HG03378 (cell line): ENCODE results near the gene NOTCH3.

Experiments
- ATAC-seq: cut with Tn5 transposase; IDR thresholded peaks from one replicate; pipeline ENCODE4 v1.9.1; 2021; ENCODE audit warnings: mild to moderate bottlenecking, moderate library complexity; ENCODE audit not compliant: unreplicated experiment

Gene NOTCH3

DNA sequence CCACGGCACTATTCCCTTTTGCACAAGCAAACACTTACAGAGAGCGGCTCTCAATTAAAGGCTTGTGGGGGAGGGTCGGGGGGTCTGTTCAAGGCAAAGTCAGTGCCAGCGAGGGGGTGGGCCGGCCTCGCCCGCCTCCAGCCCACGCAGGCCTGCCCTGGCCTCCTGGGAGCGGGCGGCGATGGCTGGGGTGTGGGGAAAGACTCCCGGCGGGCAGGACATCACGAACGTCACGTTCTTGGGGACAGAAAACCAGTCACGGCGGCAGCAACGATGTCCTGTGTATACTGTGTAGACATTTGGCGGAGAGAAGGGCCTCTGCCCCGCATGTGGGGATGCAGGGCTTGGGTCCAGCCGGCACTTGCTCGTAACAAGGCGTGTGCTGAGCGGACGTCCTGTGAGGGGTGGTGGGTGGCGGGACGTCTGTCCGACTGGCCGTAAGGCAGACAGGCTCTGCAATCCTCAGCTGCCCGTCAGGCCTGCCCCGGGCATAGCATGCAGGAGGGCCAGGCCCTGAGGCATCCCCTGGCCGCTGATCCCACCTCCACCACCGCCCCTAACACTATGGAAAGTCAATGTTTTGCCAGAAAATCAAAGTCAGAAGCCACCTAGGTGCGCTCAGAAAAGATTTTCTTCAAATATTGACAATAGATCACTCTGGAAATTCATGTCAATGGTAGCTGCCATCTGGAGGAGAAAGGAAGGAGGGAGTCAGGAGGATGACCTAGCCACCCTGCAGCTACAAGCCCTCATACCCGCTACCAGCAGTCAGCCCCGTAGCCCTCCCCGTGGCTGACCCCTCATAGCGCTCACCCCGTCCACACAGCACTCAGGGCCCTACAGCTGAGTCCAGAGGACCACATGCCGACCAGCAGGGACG, 37.2 kb upstream of the NOTCH3 start:
- no peak for ATAC-seq

DNA sequence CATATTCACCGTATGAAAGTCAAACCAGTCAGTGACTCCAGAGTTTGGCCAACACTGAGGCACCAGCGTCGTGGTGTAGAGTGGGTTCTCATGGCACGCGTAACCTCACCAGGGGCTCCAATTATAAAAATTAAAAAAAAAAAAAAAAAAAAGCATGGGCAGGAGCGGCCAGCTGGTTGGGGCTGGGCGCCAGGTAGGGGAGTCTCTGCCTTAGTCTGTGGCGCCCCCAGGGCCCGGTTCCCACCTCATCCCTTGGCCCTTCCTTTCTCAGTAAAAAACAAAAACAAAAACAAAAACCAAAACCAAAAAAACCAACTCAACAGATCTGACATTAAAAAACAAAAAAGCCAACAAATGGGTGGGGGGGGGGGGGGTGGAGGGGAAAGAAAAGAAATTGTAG, 36.1 kb upstream of the NOTCH3 start:
- no peak for ATAC-seq

DNA sequence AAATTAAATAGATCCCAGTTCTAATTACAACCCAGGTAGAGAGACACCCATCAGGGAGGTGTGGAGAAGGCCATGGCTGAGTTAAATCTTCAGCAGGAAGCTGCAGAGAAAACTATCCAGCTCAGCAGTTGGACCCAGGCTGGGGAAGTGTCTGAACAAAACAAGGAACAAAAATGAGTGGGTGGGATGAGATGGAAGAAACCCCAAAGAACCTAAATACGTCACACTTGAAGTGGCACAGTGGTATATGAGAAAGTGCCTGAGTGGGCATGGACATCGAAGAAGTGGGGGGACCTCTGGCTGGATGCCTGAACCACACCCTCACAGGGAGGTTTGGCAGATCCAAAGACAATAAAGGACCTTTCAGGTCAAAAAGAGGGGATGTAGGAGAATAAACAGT, 35.0 kb upstream of the NOTCH3 start:
- ATAC-seq: no peak

DNA sequence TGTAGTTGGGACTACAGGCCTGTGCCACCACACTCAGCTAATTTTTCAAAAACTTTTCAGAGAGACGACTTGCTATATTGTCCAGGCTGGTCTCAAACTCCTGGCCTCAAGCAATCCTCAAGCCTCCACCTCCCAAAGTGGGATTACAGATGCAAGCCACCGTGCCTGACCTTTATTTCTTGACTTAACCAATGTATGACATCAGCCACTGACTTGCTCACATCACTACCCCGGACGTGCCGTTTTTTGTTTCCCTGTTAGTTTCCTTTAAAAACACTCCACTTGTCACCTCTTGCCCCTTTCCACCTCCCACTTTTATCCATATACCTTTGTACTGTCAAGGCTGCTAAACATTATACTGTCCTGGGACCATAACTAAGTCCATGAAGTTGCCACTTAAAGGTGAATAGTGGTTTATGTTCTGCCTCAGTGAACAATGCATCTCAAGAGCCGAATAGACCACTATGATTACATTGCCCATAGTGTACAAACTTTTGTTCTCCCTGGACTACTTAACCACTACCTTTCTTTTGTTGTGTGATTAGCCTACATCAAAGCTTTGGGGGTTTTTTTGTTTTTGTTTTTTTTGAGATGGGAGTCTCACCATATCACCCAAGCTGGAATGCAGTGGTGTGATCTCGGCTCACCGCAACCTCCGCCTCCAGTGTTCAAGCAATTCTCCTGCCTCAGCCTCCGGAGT, 33.8 kb upstream of the NOTCH3 start:
- ATAC-seq: no peak

DNA sequence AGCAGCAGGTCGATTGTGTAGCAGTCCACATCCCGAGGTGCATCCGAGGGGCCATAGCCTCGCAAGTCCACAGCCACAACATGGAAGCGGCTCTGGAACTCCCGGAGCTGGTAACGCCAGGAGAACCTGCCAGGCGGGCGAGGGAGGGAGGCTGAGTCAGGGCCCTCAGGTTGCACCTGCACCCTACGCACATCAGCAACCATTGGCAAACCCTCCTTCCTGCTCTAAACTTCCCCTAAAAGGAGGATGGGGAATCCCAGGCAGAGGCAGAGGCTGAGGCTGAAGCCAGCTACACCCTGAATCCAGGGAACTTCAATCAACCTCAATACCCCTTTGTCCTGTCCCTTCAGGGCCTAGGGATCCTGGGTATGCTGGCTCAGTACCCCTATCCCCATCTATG, 30.5 kb upstream of the NOTCH3 start:
- no peak for ATAC-seq

DNA sequence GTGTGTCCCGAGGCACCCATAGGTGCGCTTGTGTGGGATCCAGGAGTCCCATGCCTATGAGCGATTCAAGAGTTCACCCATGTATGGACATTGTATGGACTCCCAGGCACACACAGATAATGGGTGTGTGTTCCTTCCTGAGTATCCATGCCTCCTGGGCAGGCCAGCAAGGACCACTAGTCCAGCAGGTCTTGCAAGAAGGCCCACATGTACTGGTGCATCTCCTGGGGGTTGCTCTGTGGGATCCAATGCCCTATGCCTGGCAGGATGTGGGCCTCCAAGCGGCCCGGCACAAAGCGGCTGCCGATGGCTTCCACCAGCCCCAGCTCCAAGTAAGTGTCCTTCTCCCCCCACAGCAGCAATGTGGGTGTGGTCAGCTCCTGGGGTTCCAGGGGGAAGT, 26.5 kb upstream of the NOTCH3 start:
- ATAC-seq: no peak

DNA sequence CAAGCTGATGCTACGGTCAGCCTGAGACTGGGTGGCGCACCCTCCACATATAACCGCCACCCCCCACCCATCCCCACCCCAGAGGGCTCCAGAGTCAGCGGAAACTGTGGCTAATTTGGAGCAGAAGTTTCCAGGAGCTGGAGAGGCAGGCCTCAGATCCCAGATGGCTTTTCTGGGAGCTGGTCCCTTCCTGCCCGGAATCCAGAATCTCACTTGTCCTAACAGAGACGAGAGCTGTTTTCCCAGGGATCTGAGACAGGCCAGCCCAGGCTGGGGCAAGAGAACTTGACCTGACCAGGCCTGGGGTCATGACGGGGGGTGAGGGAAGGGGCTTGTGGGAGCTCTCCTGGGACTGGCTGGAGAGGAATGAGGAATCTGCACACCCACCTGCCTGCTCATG, 25.0 kb upstream of the NOTCH3 start:
- no peak for ATAC-seq

DNA sequence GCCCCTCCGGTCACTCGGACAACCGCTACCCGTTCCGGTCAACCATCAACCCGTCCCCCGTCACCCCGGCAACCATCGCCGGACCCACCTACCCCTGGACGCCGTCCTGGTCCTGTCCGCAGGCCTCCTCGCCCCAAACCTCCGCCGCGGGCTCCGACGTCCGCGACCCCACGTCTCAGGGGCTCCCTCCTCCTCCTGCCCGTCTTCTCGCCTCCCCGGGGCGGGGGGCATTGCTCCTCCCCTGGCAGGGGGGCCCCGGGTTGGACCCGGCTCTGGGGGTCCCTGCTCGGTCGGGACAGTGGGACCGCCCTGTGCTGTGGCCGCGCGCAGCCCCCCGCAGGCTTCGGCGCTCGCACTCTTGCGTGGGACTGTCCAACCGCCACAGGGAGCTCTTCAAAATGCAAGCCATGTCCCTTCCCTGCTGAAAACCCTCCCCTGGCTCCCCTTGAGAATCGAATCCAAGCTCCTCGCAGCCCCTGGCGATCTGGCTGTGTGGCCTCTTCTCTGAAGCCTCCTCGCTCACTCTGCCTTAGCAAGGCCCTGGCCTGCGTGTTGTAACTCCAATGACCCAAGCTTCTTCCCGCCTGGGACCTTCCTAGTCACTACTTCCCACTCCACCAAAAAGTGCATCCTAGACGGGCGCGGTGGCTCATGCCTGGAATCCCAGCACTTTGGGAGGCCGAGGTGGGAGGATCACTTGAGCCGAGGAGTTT, 23.0 kb upstream of the NOTCH3 start:
- ATAC-seq: no peak

DNA sequence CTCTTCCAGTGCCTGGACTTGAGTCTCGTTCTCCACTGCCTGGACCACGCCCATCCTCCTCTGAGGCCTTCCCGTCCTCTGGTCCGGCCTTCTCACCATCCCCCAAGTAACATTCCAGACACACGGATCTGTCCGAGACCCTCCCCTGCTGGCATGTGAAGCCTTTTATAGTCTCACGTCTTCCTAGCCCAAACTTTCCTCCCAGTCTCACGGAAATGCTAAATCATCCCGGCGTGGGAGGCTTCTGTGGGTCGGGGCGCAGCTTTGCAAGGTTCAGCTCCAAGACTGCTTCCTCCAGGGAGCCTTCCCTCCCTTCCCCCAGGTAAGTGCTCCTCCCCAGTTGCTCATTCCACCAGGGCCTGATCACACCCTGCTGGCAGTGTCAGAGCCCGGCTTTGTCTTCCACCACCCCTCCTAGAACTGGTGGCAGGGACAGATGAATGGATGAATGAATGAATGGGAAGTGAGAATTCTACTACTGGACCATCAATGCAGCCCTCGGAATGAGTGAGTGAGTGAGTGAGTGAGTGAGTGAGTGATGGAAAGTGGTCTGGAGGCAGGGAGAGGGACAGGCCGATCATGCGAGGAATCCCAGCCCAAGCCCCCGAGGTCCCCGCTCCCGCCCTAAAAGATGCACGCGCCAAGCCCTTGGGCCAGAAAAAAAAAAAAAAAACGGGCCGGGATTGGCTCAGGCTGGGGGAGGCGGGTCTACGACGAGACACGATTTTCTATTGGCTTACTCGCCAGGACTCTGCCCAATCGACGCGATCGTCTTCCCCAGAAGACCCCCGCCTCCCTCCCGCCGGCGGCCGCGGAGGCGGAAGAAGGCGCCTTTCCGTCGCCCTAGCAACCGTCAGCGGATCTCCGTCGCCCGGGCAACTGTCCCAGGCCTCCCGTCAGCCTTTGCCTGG, 22.2 kb upstream of the NOTCH3 start:
- ATAC-seq: no peak

DNA sequence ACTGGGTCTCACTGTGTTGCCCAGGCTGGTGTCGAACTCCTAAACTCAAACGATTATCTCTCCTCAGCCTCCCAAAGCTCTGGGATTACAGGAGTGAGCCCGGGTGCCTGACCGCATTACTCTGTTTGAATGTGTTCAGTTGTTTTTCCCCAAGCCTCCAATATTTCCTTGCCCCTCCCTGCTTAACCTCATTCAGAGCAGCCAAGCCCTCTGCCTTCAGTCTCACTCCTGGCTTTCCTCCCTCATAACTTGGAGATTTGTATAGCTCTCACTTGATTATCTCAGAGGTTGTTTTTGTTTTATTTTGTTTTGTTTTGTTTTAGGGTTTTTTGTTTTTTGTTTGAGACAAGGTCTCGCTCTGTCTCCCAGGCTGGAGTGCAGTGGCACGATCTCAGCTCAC, 20.0 kb upstream of the NOTCH3 start:
- no peak for ATAC-seq

DNA sequence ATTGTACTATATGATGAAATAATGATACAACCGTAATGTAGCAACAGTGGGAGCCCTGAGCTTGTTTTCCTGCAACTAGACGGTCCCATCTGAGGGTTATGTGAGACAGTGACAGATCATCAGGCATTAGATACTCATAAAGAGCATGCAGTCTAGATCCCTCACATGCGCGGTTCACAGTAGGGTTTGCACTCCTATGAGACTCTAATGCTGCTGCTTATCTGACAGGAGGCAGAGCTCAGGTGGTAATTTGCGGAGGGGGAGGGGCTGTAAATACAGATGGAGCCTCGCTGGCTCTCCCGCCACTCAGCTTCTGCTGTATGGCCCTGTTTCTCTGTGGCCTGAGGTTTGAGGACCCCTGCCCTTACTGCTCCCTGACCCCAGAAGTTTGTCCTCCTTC, 17.7 kb upstream of the NOTCH3 start:
- ATAC-seq: no peak

DNA sequence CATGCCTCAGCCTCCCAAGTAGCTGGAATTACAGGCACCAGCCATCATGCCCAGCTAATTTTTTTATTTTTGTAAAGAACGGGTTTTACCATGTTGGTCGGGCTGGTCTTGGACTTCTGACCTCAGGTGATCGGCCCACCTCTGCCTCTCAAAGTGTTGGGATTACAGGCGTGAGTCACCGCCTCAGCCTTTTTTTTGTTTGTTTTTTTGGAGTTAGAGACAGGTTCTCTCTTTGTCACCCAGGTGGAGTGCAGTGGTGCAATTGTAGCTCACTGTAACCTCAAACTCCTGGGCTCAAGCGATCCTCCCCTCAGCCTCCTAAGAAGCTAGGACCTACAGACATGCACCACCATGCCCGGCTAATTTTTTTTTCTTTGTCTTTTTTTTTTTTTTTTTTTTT, 15.6 kb upstream of the NOTCH3 start:
- ATAC-seq: no peak

DNA sequence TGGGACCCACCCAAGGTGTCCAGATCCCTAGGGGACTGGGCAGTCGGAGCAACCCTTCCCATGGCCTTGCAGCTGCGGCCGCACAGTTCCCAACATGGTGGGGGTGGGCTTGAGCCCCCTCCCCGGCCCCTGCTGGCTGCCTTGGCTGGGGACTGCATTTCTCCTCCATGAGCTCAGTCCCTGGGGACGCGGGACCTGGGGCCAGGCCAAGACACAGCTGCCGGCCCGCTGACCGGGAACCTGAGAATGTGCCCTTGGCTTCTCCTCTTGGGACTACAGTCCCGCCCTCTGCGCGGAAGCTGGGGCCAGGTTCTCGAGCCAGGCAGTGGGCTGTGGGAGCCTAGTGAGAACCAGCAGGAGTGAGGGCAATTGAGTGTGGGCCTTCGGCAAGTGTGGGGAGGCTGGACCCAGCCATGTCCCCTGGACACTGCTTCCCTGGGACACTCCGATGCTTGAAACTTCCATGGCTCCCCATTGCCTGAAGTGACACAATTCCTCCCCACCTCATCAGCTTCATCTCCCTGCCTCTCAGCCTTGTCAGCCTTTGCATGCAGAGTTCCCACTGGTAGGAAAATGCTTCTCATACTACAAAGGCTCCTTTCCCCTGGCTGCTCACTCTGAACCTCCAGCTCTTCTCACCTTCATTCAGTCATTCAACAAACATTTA, 13.1 kb upstream of the NOTCH3 start:
- no peak for ATAC-seq

DNA sequence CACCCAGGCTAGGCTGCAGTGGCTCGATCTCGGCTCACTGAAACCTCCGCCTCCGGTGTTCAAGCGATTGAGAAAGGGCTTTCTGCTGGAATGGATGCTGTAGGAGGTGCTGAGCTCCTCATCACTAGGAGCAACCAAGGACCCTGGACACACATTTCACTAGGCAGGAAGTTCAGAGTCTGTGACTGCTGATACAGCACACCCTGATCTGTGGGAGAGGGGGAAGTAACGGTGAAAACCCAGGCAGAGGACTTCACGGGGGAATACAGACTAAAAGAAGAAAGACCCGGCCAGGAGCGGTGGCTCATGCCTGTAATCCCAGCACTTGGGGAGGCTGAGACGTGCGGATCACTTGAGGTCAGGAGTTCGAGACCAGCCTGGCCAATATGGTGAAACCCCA, 11.9 kb upstream of the NOTCH3 start:
- ATAC-seq: no peak

DNA sequence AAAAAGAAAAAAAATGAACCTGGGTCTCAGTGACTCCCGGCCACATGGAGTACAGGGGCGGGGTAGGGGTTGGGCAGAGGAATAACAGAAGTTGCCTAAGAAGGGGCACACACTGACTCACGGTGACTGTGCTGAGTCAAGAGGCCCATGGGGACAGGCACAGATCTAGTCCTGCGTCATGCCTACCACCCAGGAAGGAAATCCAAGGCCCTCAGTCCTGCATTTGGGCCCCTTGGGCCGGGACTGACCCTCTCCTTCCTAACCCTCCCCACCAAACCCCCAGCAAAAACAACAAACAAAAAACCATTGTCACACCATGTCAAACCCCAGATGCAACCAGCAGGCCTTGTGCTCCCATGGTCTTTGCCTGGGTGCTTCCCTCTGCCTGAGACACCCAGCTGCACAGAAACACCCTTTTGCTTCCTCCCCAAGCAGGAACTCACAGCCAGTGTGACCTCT, 9.6 kb upstream of the NOTCH3 start:
- ATAC-seq: no peak

DNA sequence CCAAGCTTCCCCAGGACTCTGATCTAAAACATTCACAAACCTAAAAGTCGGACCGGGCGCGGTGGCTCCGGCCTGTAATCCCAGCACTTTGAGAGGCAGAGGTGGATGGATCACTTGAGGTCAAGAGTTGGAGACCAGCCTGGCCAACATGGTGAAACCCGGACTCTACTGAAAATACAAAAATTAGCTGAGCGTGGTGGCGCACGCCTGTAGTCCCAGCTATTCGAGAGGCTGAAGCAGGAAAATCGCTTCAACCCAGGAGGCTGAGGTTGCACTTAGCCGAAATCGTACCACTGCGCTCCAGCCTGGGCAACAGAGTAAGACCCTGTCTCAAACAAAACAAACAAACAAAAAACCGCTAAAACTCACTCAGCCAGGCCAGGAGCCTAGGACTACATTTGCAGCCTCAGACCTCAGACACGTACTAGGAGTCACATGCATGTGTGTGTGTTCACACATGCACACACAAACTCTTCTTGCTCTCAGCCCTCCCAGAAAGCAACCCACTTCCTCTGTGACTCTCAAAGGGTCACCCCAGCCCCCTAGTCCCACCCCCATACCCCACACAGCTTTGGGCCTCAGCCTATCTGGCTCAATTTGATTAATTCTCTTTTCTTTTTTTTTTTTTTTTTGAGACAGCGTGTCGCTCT, 704 bp upstream of the NOTCH3 start:
- ATAC-seq: no peak

DNA sequence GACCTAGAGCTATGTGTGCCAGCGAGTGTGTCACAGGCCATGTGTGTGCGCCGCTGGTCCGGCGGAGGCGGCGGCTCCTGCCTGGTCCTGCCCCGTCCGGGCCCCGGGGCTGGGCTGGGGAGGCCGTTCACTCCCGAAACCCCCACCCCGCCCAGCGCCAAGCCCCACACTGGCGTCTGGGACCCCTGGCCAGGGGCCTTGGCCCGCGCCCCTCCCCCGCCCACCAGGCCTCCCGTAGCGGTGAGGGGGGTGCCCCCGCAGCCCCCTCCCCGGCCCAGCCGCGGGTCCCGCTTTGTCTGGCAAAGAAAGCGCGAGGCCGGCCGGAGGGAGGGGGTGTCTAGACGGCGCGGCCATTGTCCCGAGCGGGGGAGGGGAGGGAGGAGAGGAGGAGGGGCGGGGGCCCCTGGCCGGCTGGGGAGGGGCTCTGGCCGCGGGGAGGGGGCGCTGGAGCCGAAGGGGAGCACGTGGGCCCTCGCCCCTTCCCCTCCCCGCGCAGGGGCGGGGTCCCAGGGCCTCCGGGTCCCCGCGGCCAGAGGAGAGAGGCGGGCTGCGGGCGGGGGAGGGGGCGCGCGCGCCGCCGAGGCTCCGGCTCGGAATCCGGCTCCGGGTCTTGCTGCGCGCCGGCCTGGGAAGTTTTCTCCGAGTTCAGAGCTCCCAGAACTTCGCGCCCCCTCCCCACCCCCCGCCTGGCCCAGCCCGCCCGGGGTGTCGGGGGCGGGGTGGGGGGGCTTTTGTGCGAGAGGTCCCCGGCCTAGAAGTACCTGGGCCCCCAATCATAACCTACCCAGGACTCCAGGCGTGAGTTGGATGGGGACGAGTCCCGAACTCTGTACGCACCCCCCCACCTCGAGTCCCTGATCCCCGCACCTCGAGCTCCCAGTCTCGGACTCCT, 888 bp downstream of the NOTCH3 start:
- ATAC-seq: no peak

DNA sequence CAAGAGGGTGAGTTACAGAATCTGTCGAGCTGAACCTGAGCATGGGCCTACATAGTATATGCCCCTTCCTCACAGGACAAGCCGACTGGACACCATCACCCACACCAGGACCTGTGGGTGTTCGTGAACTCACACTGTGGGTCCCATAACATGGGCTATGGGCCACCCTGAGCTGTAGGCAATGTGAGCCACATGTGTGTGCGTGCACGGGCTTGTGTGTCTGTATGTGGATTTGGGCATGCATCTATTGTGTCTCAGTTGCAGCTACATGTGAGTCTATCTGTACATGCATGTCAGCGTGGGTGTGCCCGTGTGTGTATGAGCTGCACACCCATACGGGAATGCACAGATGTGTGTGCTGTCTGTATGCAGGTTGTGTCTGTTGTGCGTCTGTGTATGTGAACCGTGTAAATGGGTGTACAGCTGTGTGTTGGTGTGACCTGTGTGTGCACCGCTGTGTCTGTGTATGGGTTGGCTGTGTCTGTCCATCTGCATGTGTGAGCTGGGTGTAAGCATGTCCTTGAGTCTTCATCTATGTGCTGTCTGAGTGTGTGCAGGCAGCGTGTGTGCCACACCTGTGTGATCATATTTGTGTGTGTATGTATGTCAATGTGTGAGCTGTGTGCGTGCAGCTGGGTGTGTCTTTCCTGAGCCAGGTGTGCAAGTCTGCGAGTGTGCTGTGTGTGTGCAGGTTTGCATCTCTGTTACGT, 1.7 kb downstream of the NOTCH3 start:
- no peak for ATAC-seq
